Chondrocyte (in vitro differentiated cells): ENCODE measurements around the gene SPOCD1. TPM values are rescaled to one million over a fixed set of nuclear protein-coding genes. Genes with fewer than 3 reads are reported as not detected.

Source experiments
- DNase-seq: peaks from one replicate; pipeline ENCODE4 v3.0.0; 2021; ENCODE audit warnings: mixed read lengths, low spot score
- H3K27ac Mint-ChIP-seq: one replicate; pipeline ENCODE4 v1.8.0; 2021; ENCODE audit warnings: mild to moderate bottlenecking, moderate library complexity, mixed read lengths; ENCODE audit not compliant: unreplicated experiment
- H3K27me3 Mint-ChIP-seq: 2 replicates; pipeline ENCODE4 v1.8.0; 2021; ENCODE audit warnings: low read depth, mixed read lengths
- H3K36me3 Mint-ChIP-seq: 2 replicates; pipeline ENCODE4 v1.8.0; 2021; ENCODE audit warnings: low read depth, mixed read lengths
- H3K4me1 Mint-ChIP-seq: 2 replicates; pipeline ENCODE4 v1.8.0; 2021; ENCODE audit warnings: low read depth, mild to moderate bottlenecking, mixed read lengths
- H3K4me3 Mint-ChIP-seq: one replicate; pipeline ENCODE4 v1.8.0; 2021; ENCODE audit warnings: mild to moderate bottlenecking, moderate library complexity, mixed read lengths; ENCODE audit not compliant: unreplicated experiment
- H3K9me3 Mint-ChIP-seq: 2 replicates; pipeline ENCODE4 v1.8.0; 2021; ENCODE audit warnings: low read depth, mixed read lengths
- CTCF ChIP-seq: fragments of 200-600 bp; sonication (generic); IDR thresholded peaks from 2 replicates; pipeline ENCODE4 v1.5.0; 2021; ENCODE audit warnings: antibody characterized with exemption, mild to moderate bottlenecking, moderate library complexity
- total RNA-seq: library from RNA; stranded (reverse); gene quantifications from 3 replicates; pipeline ENCODE4 v1.2.1, GENCODE V29; 2021

SPOCD1 gene
- total RNA-seq, 1 donor from 2014 or later, result 7.3 TPM

GRCh38 chr1:31760471-31761470, 55.1 kb downstream of the SPOCD1 start:
- no peaks in the 10 kb centered on the region for H3K36me3 Mint-ChIP-seq
- no peak overlapping the region for H3K27ac Mint-ChIP-seq
- peaks cover 31% of the 10 kb centered on the region for H3K4me1 Mint-ChIP-seq
- peak overlapping the region; percentile 64 for H3K4me3 Mint-ChIP-seq
- no peak for DNase-seq
- peak; percentile 24 for TF ChIP-seq CTCF
- H3K27me3 Mint-ChIP-seq, result no peaks in the 10 kb centered on the region
- H3K9me3 Mint-ChIP-seq, result no peaks in the 10 kb centered on the region

GRCh38 chr1:31759298-31760023, 56.4 kb downstream of the SPOCD1 start:
- DNase-seq, result no peak
- no peaks in the 10 kb centered on the region for H3K27me3 Mint-ChIP-seq
- H3K27ac Mint-ChIP-seq, result no peak overlapping the region
- no peak for TF ChIP-seq CTCF
- no peaks in the 10 kb centered on the region for H3K36me3 Mint-ChIP-seq
- no peaks in the 10 kb centered on the region for H3K9me3 Mint-ChIP-seq
- peak overlapping the region; percentile 64 for H3K4me3 Mint-ChIP-seq
- H3K4me1 Mint-ChIP-seq, result peaks cover 44% of the 10 kb centered on the region

GRCh38 chr1:31758823-31759222, 57.0 kb downstream of the SPOCD1 start:
- Mint-ChIP-seq H3K4me1 (peaks cover 50% of the 10 kb centered on the region), H3K36me3 (no peaks in the 10 kb centered on the region), H3K4me3 (no peak overlapping the region), H3K27ac (no peak overlapping the region), H3K9me3 (no peaks in the 10 kb centered on the region), H3K27me3 (no peaks in the 10 kb centered on the region)
- DNase-seq, result no peak
- TF ChIP-seq CTCF, result no peak

- TF ChIP-seq CTCF, result no peak
- Mint-ChIP-seq H3K4me3 (no peak overlapping the region), H3K9me3 (no peaks in the 10 kb centered on the region), H3K4me1 (peaks cover 55% of the 10 kb centered on the region), H3K36me3 (no peaks in the 10 kb centered on the region), H3K27me3 (no peaks in the 10 kb centered on the region), H3K27ac (no peak overlapping the region)
- no peak for DNase-seq
Observed at GRCh38 chr1:31757989-31758388, 57.8 kb downstream of the SPOCD1 start.

GRCh38 chr1:31757204-31757679, 58.6 kb downstream of the SPOCD1 start:
- peak; percentile 18 for TF ChIP-seq CTCF
- Mint-ChIP-seq H3K4me3 (no peak overlapping the region), H3K27me3 (no peaks in the 10 kb centered on the region), H3K36me3 (no peaks in the 10 kb centered on the region), H3K4me1 (peaks cover 58% of the 10 kb centered on the region), H3K27ac (no peak overlapping the region), H3K9me3 (no peaks in the 10 kb centered on the region)
- DNase-seq, result no peak
